Activated T-cell treated with anti-CD3 and anti-CD28 coated beads, Interleukin-2, amount 50 U/mL, for 1 hour (primary cell): ENCODE results near the gene FAR2.
"Not testable (repeated sequence)": the region's sequence is repeated elsewhere in the genome, so short reads cannot be mapped to it uniquely, and the experiment has no call there.

ENCODE experiments used
- DNase-seq: peaks from one replicate; pipeline ENCODE4 v3.0.0-alpha.2; 2020

The FAR2 gene

GRCh38 chr12:29155079-29155478 is 6.0 kb downstream of the FAR2 start:
- no peak for DNase-seq

DNA sequence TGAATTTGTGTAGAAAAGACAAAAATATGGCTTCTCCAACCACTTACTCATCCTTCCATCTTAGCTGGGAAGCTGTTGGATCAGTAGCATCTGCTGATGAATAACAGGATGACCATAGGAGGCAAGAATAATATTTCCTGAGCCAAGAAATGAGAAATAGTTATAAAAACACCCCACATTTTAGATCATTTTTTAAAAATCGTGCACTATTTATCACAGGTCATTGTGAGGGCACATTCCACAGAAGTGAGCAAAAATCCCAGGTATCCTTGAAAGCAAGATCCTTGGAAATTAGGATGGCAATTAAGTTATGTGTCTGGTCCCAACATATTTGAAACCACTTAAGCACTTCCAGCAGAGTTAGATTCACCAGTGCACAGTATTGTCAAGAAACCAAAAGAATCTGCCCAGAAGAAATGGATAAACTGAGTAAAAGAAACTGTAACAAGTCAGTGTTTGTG is 8.4 kb downstream of the FAR2 start:
- no peak for DNase-seq

DNA sequence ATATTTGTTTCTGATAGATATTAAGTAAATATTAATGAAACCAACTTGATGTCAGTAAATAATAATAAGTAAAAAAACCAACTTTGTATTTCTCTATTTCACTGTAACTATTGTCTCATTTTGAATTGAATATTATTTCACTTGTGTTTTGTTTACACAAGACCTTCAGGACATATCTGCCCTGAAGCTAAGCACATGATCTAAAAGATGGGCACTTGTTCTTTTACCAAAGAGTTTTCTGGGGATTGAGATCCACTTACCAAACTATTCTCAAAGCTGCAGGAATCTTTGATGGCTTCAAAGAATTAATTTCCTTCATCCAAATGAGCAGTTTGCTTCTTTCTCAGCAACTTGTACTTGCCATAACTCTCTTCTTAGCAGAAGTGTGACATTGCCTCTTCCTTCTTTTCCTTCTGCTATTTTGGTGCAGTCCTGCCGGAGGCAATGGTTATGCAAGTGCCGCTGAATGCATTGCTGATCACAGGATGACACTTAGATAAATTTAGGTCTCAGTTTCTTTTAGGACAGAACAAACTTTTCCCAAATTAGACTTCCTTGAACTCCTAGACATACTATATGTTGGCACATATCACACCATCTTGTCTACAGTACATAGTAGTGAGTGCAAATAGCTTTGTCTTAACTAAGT is 9.2 kb downstream of the FAR2 start:
- no peak for DNase-seq

- no peak for DNase-seq
Observed at GRCh38 chr12:29159661-29160060, 10.6 kb downstream of the FAR2 start.

GRCh38 chr12:29160230-29160629 is 11.2 kb downstream of the FAR2 start:
- DNase-seq = no peak

DNA sequence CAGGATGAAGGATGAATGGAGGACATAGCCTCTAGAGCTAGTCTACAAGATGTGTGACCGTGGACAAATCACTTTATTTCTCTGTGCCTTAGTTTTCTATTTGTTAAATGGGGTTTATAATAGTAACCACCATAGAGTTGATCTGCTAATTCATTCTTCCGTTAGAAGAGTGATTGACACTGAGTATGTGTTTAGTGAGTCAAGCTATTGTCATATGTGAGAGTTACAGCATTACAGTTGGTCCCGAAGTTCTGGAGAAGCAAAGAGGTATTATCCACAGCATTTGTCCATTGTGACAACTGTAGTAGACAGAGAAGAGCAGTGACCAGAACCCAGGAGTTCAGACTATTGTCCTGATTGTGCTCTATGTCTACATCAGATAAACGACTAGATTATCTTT is 14.1 kb downstream of the FAR2 start:
- no peak for DNase-seq

- DNase-seq = no peak
Observed at GRCh38 chr12:29164477-29165393, 15.7 kb downstream of the FAR2 start.

DNA sequence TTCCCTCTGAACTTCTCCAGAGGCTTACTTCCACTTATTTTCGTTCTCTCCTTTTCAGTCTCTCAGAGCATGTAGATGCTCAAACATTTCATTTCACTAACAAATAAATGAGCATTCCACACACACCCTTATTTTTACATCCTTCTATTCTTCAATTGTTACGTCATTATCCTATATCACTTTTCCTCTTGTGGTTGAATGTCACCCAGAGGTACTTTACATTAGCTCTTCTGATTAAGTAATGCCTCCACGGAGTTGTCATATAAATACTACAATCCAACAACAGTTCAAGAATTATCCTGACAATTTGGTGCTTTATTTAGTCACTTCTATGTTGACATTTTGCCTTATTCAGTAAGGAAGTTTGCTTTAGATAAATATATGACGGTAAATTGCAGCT is 18.4 kb downstream of the FAR2 start:
- no peak for DNase-seq

- no peak for DNase-seq
Observed at GRCh38 chr12:29167988-29168387, 18.9 kb downstream of the FAR2 start.

GRCh38 chr12:29169978-29170377 is 20.9 kb downstream of the FAR2 start:
- DNase-seq = not testable (repeated sequence)

DNA sequence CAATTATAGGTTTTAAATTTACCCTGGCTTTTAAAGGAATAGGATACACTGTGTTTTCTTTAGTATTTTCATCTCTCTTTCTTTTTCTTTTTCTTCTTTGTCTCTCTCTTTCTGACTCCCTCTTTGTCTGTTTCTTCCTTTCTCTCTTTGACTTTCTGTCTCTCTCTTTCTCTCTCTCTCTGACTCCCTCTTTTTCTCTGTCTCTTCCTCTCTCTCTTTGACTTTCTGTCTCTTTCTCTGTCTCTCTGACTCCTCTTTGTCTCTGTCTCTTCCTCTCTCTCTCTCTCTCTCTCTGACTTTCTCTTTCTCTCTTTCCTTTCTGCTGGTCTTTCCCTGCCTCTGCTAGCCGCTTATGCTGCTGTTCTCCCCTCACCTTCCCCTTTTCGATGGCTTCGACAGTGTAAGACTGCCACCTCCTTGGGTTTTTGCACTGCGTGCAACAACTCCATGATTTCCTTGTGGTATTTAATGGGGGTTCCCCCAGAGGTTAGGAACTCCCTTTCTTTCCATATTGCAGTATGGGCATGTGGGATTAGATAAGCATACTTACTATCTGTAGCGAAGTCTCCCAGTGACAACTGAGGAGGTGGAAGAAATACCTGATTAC is 21.5 kb downstream of the FAR2 start:
- DNase-seq = not testable (repeated sequence)

- no peak for DNase-seq
Observed at GRCh38 chr12:29171421-29172258, 22.6 kb downstream of the FAR2 start.

DNA sequence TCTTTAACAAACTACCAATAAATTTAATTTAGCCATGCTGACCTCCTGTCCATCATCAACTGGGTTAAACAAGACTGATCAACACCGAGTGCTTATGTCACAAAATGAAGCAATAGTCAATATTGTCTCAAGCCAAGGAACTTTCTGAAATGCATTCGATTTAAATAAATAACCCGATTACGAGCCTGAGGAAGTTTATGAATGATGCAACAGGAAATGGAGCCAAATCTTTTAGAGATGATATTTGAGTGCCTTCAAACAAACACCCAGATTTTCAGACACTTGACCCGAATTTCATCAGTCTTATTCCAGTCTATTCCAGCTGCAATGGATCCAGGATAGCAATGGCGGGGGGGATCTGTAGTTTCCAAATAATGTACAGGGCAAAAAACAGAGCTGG is 27.9 kb downstream of the FAR2 start:
- DNase-seq = no peak

DNA sequence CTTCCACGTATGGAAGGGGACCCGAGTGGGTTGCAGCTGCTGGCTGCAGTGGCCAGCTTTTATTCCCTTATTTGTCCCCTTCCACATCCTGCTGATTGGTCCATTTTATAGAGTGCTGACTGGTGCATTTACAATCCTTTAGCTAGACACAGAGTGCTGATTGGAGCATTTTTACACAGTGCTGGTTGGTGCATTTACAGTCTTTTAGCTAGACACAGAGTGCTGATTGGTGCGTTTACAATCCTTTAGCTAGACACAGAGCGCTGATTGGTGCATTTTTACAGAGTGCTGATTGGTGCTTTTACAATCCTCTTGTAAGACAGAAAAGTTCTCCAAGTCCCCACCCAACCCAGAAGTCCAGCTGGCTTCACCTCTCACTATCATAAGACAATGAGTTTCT is 33.2 kb downstream of the FAR2 start:
- not testable (repeated sequence) for DNase-seq

DNA sequence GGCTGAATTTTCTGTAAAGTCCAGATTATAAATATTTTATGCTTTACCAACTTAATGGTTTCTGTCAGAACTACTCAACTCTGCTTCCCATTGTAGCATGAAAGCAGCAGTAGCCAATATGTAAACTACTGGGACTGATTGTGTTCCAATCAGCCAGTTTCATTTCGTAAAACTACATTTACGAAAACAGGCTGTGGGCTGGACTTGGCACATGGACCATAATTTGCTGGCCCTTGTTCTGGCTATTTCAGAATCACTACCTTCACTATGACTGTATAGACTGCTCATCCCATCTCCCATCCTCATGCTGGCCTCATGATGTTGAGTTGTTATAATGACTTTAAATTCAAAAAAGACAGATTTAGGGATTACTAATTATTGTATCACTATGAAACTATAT is 38.7 kb downstream of the FAR2 start:
- DNase-seq = no peak

- no peak for DNase-seq
Observed at GRCh38 chr12:29191267-29191850, 42.3 kb downstream of the FAR2 start.

GRCh38 chr12:29198901-29199300 is 49.8 kb downstream of the FAR2 start:
- no peak for DNase-seq

- DNase-seq = no peak
Observed at GRCh38 chr12:29200586-29200985, 51.5 kb downstream of the FAR2 start.

GRCh38 chr12:29201296-29201695 is 52.2 kb downstream of the FAR2 start:
- no peak for DNase-seq

DNA sequence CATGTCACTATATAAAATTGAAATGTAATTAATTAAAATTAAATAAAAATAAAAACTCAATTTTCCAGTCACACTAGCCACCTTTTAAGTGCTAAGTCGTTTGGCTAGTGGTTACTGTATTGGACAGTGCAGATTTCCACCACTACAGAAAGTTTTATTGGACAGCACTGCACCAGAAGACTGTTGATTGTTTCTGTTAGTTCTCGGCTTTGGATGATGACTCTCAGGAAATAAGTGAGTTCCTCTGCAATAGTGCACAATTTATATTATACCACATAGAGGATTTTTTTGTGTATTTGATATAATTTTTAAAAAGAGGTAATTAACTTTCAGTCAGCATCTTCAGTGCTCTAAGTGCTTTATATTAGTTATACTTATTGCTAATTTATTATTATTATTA is 52.7 kb downstream of the FAR2 start:
- DNase-seq = no peak

GRCh38 chr12:29204521-29204920 is 55.4 kb downstream of the FAR2 start:
- no peak for DNase-seq

DNA sequence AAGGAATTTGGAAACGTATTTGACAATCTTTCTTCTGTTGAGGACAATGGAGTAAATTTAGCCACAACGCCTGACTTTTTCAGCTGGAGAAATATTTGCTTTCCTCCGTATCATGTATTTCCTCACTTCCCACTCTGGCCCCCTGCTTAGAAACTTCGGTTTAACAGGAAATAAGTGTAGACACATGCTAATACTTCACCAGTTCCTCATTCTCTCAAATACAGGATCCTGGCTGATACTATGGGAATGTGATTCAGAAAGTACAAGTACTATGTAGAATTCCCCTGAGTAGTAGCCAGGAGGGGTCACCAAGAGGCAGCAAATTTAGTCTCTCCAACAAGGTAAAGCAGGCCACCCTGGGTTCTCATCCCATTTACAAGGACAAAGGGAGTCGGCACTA is 58.0 kb downstream of the FAR2 start:
- DNase-seq = no peak

DNA sequence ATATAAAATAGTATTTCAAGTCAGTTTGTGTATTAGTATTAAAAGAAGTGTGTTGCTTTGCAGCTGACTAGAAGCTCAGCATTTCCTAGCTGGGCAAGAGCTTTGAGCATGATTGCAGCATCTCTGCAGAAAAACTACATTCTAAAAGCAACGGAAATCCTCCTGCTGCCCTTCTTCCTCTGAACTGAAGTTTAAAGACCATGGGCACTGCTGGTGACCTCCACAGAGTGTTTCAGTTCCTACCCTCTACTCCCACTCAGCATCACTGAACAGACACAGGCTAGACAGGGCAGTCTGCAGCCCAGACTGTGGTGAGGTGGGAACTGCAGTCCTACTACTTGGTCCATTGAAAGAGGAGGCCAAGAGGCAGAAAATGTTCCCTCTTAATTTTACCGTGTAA is 59.0 kb downstream of the FAR2 start:
- DNase-seq = no peak
